Stimulated activated CD8-positive, alpha-beta memory T cell treated with anti-CD3 and anti-CD28 coated beads, Interleukin-15, amount 100 ng/mL, for 1 hour (primary cell): Measurements from ENCODE around the gene GPR157.
"Not testable (repeated sequence)": the region's sequence is repeated elsewhere in the genome, so short reads cannot be mapped to it uniquely, and the experiment has no call there.

Experiments used
- DNase-seq: peaks from one replicate; pipeline ENCODE4 v3.0.0-alpha.2; 2020; ENCODE audit warnings: low read depth

The GPR157 gene

GRCh38 chr1:9115351-9116205 lies 13.3 kb downstream of the GPR157 start:
- no peak for DNase-seq

DNA sequence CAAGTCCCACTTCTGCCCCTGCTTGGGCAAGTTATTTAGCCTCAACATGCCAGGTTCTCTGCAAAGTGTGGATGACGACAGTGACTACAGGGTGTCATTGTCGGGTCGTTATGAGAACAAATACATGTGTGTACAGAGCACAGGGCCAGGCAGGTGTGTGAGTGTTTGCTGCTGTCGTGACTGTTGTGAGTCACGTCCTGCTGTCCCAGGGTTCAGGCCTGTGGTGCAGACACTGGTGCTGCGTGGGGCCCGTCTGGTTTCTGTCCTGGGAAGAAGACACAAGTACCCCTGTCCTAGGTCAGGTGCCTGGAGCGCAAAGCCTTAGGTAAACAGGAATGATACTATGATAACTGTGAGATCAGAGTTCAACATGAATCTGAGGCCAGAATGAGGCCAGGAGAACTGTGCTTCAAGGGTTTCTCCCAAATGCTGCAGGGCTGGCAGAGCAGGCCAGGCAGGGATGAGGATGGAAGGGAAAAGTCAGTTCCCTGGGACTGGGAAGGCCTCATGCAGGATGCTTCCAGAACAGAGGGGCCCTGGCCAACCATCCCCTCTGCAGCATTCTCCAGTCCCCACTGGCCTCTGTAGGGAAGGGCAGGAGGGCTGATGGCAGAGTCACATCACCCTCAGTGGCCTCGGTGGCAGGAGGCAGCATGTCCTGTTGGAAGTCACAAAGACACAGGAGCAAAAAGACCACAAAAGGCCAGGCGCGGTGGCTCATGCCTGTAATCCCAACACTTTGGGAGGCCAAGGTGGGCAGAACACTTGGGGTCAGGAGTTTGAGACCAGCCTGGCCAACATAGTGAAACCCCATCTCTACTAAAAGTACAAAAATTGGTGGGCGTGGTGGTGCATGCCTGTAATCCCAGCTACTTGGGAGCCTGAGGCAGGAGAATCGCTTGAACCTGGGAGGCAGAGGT lies 15.7 kb downstream of the GPR157 start:
- DNase-seq: no peak

- DNase-seq: no peak
Measured at GRCh38 chr1:9111957-9112356, 16.9 kb downstream of the GPR157 start.

DNA sequence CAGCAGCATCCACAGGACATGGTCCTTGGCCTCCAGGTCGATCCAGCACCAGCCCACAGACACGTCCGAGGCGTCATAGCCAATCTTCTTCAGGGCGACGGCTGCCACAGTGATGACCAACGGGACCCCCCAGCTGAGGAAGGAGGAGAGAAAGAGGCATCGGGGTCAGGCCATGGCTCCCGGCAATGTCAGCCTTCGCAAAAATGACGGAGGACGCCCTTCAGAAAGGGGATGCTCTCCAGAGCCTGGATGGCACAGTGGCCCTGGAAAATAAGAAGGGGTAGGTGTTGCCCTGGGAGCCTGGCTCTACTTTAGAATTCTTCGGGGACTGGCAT lies 17.6 kb downstream of the GPR157 start:
- no peak for DNase-seq

DNA sequence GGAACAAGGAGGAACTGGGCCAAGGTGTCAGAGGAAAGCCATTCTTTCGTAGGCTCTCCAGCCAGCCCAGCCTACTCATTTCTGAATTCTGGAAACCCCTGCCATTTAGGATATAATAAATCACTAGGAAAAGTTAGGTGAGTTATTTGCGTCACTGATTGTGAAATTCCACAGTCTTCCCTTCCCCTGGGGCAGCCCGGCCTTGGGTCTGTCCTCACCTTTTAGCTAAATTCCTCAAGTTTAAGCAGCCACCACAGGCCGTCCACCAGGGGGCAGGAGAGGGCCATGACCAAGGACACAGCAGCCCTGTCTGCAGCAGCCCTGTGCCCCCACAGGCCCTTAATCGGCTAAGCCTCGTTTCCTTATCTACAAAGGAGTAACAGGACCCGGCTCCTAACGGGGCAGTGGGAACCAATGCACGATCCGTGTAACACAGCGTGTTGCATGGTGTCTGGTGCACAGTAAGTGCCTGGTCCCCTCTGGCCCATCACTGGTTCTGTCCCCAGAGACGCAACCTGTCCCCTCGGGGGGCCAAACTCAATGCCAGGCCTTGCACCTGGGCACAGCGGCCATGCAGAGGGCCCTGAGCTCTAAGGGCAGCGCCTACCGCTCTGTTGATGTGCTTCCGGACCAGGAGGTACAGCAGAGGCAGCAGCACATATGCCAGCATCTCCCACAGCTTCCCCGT lies 18.1 kb downstream of the GPR157 start:
- peak; percentile 73 for DNase-seq

DNA sequence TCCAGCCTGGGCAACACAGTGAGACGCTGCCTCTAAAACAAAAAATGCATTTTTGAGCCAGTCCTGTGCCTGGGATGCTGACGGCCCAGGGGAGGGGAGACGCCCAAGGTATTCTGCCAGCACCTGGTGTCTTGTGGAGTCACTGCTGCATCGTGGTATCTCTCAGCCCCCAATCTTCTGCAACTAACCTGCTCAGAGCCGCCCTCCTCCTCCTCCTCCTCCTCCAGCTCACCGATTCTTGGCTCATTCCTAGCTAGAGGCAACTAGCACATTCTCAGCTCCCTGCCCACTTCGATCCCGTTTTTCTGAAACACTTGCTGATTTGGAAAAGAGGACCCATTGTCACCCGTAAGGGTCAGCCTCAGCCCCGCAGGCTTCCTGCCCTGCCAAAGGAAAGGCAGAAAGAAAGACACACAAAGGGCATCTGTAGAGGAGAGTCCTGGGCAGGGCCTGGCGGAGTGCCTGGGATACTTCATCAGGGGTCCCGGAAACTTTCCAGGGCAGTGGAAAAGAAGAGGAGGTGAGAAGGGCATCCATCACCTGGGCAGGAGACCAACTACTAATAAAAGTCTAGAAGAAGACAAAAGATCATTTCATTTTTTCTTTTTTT lies 20.7 kb downstream of the GPR157 start:
- DNase-seq: no peak

GRCh38 chr1:9107136-9107535 lies 21.8 kb downstream of the GPR157 start:
- DNase-seq: no peak

GRCh38 chr1:9106286-9106685 lies 22.6 kb downstream of the GPR157 start:
- no peak for DNase-seq

DNA sequence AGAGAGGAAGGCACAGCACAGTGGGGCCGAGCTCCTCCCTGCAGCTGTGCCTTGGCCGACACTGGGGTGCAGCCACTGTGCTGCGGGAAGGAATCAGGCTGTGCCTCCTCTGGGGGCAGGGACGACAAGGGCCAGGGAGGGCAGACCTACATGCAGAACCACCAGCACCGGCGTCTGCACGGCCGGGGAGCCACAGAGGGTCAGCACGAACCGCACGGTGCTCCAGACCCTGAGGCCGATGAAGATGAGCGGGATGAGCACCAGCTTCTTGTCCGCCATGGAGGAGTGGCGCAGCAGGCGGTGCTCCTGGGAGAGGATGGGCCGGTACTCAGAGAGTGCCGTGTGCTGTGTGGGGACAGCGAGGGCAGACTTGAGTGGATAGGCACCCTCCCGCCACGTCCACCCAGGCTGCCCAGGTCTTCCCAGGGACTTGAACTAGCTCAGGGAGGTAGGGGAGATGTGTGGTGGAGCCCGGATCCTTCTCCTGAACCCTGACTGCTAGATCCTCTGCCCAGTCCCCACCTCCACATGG lies 23.5 kb downstream of the GPR157 start:
- DNase-seq: no peak

- no peak for DNase-seq
Measured at GRCh38 chr1:9101510-9102146, 27.3 kb downstream of the GPR157 start.

- no peak for DNase-seq
Measured at GRCh38 chr1:9100471-9101043, 28.3 kb downstream of the GPR157 start.

- no peak for DNase-seq
Measured at GRCh38 chr1:9099555-9099954, 29.3 kb downstream of the GPR157 start.

DNA sequence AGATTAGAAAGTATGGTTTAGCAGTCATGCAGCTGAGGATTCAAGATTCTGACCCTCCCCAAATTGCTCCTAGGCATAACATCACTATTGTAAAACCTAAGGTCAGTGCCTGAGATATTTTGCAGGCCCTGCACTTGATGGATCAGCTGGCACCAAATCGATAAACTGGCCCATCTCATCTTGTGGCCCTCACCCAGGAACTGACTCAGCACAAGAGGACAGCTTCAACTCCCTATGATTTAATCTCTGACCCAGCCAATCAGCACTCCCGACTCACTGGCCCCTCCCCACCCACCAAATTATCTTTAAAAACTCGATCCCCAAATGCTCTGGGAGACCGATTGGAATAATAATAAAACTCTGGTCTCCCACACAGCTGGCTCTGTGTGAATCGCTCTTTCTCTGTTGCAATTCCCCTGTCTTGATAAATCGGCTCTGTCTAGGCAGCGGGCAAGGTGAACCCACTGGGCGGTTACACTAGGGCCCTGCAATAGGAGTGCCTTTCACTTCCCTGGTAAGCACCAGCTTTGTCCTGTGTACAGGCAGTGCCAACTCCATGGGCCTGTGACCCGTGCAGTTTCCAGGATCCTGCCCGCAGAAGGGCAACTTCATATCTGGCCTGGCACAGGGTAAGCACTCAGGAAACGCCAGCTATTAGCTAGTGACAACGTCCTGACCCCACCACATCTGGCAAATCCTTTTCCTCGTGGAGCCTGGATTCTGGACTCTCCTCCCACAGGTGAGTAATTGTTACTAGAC lies 30.8 kb downstream of the GPR157 start:
- no peak for DNase-seq

- no peak for DNase-seq
Measured at GRCh38 chr1:9095818-9096217, 33.1 kb downstream of the GPR157 start.

DNA sequence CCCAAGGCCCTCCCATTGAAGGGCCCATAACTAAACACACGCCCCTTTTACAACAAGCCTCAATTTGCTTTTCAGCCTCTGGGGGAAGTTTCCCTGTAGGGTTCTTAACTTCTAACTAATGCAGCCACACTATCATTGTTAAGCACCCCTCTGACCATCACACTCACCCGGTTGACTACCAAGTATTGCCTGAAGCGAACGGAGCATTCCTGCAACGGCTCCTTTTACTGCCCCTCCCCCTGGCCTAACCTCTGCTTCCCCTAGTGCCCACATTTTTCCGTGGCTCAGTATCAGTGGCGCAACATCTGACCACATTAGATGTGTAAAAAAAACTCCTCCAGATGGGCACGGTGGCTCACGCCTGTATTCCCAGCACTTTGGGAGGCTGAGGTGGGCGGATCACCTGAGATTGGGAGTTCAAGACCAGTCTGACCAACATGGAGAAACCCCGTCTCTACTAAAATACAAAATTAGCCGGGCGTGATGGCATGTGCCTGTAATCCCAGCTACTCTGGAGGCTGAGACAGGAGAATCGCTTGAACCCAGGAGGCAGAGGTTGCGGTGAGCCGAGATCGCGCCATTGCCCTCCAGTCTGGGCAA lies 34.8 kb downstream of the GPR157 start:
- DNase-seq: not testable (repeated sequence)

GRCh38 chr1:9093581-9093980 lies 35.3 kb downstream of the GPR157 start:
- no peak for DNase-seq

DNA sequence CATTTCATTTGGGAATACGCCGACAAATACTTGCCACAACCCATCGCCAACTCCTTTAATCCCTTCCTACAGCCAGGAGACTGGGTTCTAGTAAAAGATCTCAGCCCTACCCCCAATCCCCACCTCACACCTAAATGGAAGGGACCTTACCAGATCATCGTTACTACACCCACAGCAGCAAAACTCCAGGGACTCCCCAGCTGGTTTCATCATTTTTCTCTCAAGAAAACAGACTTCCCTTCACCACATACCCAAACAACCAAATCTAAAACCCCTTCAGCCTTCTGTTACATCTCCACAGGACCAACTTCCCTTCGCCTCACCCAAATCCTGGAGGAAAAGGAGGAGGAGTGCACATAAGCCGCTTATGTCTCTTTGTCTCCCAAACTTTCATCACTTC lies 35.8 kb downstream of the GPR157 start:
- no peak for DNase-seq

DNA sequence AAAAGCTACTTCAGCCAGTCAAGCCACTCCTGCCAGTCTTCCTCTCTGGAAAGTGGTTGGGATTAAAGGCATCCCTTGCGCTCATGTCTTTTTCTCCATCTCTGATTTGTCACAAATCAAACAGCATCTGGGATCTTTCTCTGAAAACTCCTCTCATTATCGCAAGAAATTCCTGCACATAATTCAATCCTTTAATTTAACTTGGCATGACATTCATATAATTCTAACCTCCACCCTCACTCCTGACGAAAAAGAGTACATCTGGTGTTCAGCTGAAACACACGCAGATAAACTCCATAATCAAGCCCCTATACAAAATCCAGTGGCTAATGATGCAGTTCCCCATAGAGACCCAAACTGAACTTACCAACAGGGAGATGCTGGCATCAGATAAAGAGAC lies 40.1 kb downstream of the GPR157 start:
- DNase-seq: no peak

DNA sequence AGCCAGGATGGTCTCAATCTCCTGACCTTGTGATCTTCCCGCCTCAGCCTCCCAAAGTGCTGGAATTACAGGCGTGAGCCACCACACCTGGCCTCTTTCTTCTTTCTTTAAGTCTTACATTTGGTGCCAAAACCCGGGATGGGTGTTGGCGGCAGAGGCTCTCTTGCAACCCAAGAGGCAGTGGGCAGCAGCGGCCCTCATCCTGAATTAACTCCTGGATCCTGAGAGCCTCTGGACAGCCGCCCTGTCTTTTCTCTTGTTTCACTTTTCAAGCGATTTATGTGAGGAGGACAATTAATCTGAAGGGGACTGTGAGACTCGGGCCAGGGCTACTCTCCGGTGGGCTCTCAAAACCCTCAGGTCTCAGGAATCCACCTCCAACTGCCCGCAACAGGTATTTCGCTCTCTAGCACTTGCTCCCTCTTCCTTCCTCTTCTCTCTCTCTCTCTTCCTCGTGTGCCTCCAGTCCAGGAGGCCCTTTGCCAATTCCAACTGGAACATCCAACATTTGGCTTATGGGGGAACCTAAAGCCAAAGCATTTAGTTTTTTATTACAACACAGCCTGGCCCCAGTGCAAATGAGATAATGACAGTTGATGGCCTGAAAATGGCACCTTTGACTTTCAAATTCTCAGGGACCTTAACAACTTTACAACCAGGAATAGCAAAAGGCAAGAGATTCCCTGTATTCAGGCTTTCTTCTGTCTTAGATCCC lies 41.3 kb downstream of the GPR157 start:
- DNase-seq: no peak
